ENCODE measurements around the gene SMOC2. TPM values are rescaled to one million over a fixed set of nuclear protein-coding genes. Genes with fewer than 3 reads are reported as not detected.

Gene SMOC2
- total RNA-seq, 1 experiment from 2014 or later, result 0.20 TPM

GRCh38 chr6:168414336-168415097 lies 26.5 kb upstream of the SMOC2 start:
- in situ Hi-C loops (cut with HindIII; ENCODE audit: low sequenced_read_pairs), result no loop called here
- DNase-seq (ENCODE audit: low spot score), result no peak

GRCh38 chr6:168415098-168415992 lies 25.6 kb upstream of the SMOC2 start:
- DNase-seq (ENCODE audit: low spot score), result no peak
- in situ Hi-C loops (cut with HindIII; ENCODE audit: low sequenced_read_pairs), result no loop called here

GRCh38 chr6:168415993-168416530 lies 24.9 kb upstream of the SMOC2 start:
- in situ Hi-C loops (cut with HindIII; ENCODE audit: low sequenced_read_pairs), result no loop called here

GRCh38 chr6:168416531-168416930 lies 24.5 kb upstream of the SMOC2 start:
- no peak for DNase-seq (ENCODE audit: low spot score)
- in situ Hi-C loops (cut with HindIII; ENCODE audit: low sequenced_read_pairs), result no loop called here

More at GRCh38 chr6:168415993-168416530, 24.9 kb upstream of the SMOC2 start:
- no peak for DNase-seq (ENCODE audit: low spot score)

GRCh38 chr6:168417191-168417590 lies 23.8 kb upstream of the SMOC2 start:
- in situ Hi-C loops (cut with HindIII; ENCODE audit: low sequenced_read_pairs), result no loop called here
- no peak for DNase-seq (ENCODE audit: low spot score)

- DNase-seq (ENCODE audit: low spot score), result no peak
- in situ Hi-C loops (cut with HindIII; ENCODE audit: low sequenced_read_pairs), result no loop called here
Observed at GRCh38 chr6:168417679-168418557, 23.1 kb upstream of the SMOC2 start.

- in situ Hi-C loops (cut with HindIII; ENCODE audit: low sequenced_read_pairs), result no loop called here
- no peak for DNase-seq (ENCODE audit: low spot score)
Observed at GRCh38 chr6:168418711-168419121, 22.3 kb upstream of the SMOC2 start.

- in situ Hi-C loops (cut with HindIII; ENCODE audit: low sequenced_read_pairs), result no loop called here
- no peak for DNase-seq (ENCODE audit: low spot score)
Observed at GRCh38 chr6:168419569-168419968, 21.4 kb upstream of the SMOC2 start.

GRCh38 chr6:168420084-168420483 lies 20.9 kb upstream of the SMOC2 start:
- in situ Hi-C loops (cut with HindIII; ENCODE audit: low sequenced_read_pairs), result no loop called here
- no peak for DNase-seq (ENCODE audit: low spot score)

GRCh38 chr6:168420706-168421105 lies 20.3 kb upstream of the SMOC2 start:
- DNase-seq (ENCODE audit: low spot score), result no peak
- in situ Hi-C loops (cut with HindIII; ENCODE audit: low sequenced_read_pairs), result no loop called here

GRCh38 chr6:168427184-168427583 lies 13.8 kb upstream of the SMOC2 start:
- DNase-seq (ENCODE audit: low spot score), result no peak
- in situ Hi-C loops (cut with HindIII; ENCODE audit: low sequenced_read_pairs), result no loop called here

- in situ Hi-C loops (cut with HindIII; ENCODE audit: low sequenced_read_pairs), result no loop called here
- DNase-seq (ENCODE audit: low spot score), result no peak
Observed at GRCh38 chr6:168428052-168428826, 12.7 kb upstream of the SMOC2 start.

- no peak for DNase-seq (ENCODE audit: low spot score)
- in situ Hi-C loops (cut with HindIII; ENCODE audit: low sequenced_read_pairs), result no loop called here
Observed at GRCh38 chr6:168428863-168429262, 12.1 kb upstream of the SMOC2 start.

GRCh38 chr6:168432196-168432595 lies 8.8 kb upstream of the SMOC2 start:
- DNase-seq (ENCODE audit: low spot score), result no peak

GRCh38 chr6:168433898-168434297 lies 7.1 kb upstream of the SMOC2 start:
- no peak for DNase-seq (ENCODE audit: low spot score)
- in situ Hi-C loops (cut with HindIII; ENCODE audit: low sequenced_read_pairs), result no loop called here

More at GRCh38 chr6:168432196-168432595, 8.8 kb upstream of the SMOC2 start:
- in situ Hi-C loops (cut with HindIII; ENCODE audit: low sequenced_read_pairs), result no loop called here

- in situ Hi-C loops (cut with HindIII; ENCODE audit: low sequenced_read_pairs), result no loop called here
- no peak for DNase-seq (ENCODE audit: low spot score)
Observed at GRCh38 chr6:168434505-168434904, 6.5 kb upstream of the SMOC2 start.

- in situ Hi-C loops (cut with HindIII; ENCODE audit: low sequenced_read_pairs), result no loop called here
Observed at GRCh38 chr6:168437751-168438150, 3.2 kb upstream of the SMOC2 start.

GRCh38 chr6:168438783-168439520 lies 2.0 kb upstream of the SMOC2 start:
- in situ Hi-C loops (cut with HindIII; ENCODE audit: low sequenced_read_pairs), result no loop called here
- DNase-seq (ENCODE audit: low spot score), result no peak

More at GRCh38 chr6:168437751-168438150, 3.2 kb upstream of the SMOC2 start:
- DNase-seq (ENCODE audit: low spot score), result no peak
